Mucosa of descending colon (tissue), 3 donors: ENCODE results near the gene FKBP8. TPM values are rescaled to one million over a fixed set of nuclear protein-coding genes. Genes with fewer than 3 reads are reported as not detected.
A peak's percentile ranks its signal among the peaks of the same experiment; 100 is the strongest.

ENCODE experiments used
- ATAC-seq: fragments of 200-7000 bp; cut with Tn5 transposase; one replicate; pipeline ENCODE4 v1.9.1; 2020; ENCODE audit warnings: mild to moderate bottlenecking, moderate library complexity
- DNase-seq, 3 donors: peaks; one replicate each; pipeline ENCODE4 v3.0.0-alpha.2; 2020
- H3K36me3 ChIP-seq: fragments of 200-600 bp; one replicate; pipeline ENCODE4 v1.8.0; 2021; ENCODE audit warnings: low read depth, mild to moderate bottlenecking
- H3K4me1 ChIP-seq: fragments of 200-600 bp; one replicate; pipeline ENCODE4 v1.8.0; 2021; ENCODE audit warnings: low read depth, mild to moderate bottlenecking
- H3K4me3 ChIP-seq: fragments of 200-600 bp; one replicate; pipeline ENCODE4 v1.8.0; 2021; ENCODE audit warnings: mild to moderate bottlenecking
- H3K9me3 ChIP-seq: fragments of 200-600 bp; one replicate; pipeline ENCODE4 v1.8.0; 2021; ENCODE audit warnings: mild to moderate bottlenecking
- CTCF ChIP-seq: fragments of 200-600 bp; IDR thresholded peaks from one replicate; pipeline ENCODE4 v1.8.0; 2022; ENCODE audit warnings: antibody characterized with exemption, mild to moderate bottlenecking
- intact Hi-C, 2 donors: fragments of 100-400 bp; cut with DNase I in 1 of 2; cut with micrococcal nuclease in 1 of 2; formaldehyde crosslinking; loops; one replicate each; pipeline versions ENCODE4 v1.11.0 to v1.11.1; 2022; cut with DNase I, micrococcal nuclease
- total RNA-seq, 3 donors: library from RNA; stranded (reverse); fragmentation: NEBNext Ultra II Directional in 2 of 3; extraction: Animal tissue kit (Norgen Biotek cat#: 25700) in 2 of 3; gene quantifications; one replicate each; pipeline versions ENCODE4 v1.2.1 to v1.2.4, GENCODE V29; 2021 to 2023
- donor health status: DM: no; HTN: no; CAD: no; lungs with moderate emphysema.
- donor health status: DM: no; HTN: no; CAD: no.
- donor health status: DM: no; HTN: yes; CAD: no.

FKBP8 gene
- total RNA-seq, 3 donors from 2014 or later: 152 to 256 (median 162) TPM

GRCh38 chr19:18568367-18568766 is 25.0 kb upstream of the FKBP8 start:
- Histone ChIP-seq H3K4me3 (no peak overlapping the region), H3K4me1 (peaks cover 11% of the 10 kb centered on the region), H3K36me3 (peaks cover 13% of the 10 kb centered on the region), H3K9me3 (no peaks in the 10 kb centered on the region)
- TF ChIP-seq CTCF: no peak
- DNase-seq (no peak), ATAC-seq (no peak)
- intact Hi-C loops: no loop called here

GRCh38 chr19:18566953-18567352 is 23.6 kb upstream of the FKBP8 start:
- no peak for TF ChIP-seq CTCF
- no peak overlapping the region for H3K4me3 ChIP-seq
- intact Hi-C loops: no loop called here
- no peak for ATAC-seq
- H3K4me1 ChIP-seq: no peaks in the 10 kb centered on the region
- peaks cover 13% of the 10 kb centered on the region for H3K36me3 ChIP-seq
- no peaks in the 10 kb centered on the region for H3K9me3 ChIP-seq
- no peak for DNase-seq

GRCh38 chr19:18562086-18562485 is 18.7 kb upstream of the FKBP8 start:
- Histone ChIP-seq H3K4me3 (no peak overlapping the region), H3K4me1 (peaks cover 6% of the 10 kb centered on the region), H3K36me3 (peaks cover 6% of the 10 kb centered on the region), H3K9me3 (no peaks in the 10 kb centered on the region)
- DNase-seq: no peak
- TF ChIP-seq CTCF: no peak
- intact Hi-C loops: no loop called here
- no peak for ATAC-seq

DNA sequence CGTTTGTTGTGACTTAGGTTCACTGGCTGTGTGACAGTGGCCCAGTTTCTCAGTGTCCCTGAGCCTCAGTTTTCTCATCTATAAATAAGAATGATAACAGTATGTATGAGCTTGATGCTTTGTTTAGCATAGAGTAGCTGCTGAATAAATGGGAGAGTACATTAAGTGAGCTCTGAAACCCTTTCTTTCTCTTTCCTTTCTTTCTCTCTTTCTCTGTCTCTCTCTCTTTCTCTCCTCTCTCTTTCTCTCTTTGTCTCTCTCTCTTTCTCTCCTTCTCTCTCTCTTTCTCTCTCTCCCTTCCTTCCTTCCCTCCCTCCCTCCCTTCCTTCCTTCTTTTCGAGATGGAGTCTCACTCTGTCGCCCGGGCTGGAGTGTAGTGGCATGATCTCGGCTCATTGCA is 16.3 kb upstream of the FKBP8 start:
- no peaks in the 10 kb centered on the region for H3K36me3 ChIP-seq
- peaks cover 6% of the 10 kb centered on the region for H3K4me1 ChIP-seq
- H3K4me3 ChIP-seq: no peak overlapping the region
- TF ChIP-seq CTCF: no peak
- no peaks in the 10 kb centered on the region for H3K9me3 ChIP-seq
- ATAC-seq (no peak), DNase-seq (no peak)
- intact Hi-C loops: no loop called here

- no peak for DNase-seq
- ATAC-seq: no peak
- no peaks in the 10 kb centered on the region for H3K36me3 ChIP-seq
- intact Hi-C loops: no loop called here
- peaks cover 6% of the 10 kb centered on the region for H3K4me1 ChIP-seq
- H3K9me3 ChIP-seq: no peaks in the 10 kb centered on the region
- H3K4me3 ChIP-seq: no peak overlapping the region
- TF ChIP-seq CTCF: no peak
These were observed 15.2 kb upstream of the FKBP8 start for GRCh38 chr19:18558604-18559003.

DNA sequence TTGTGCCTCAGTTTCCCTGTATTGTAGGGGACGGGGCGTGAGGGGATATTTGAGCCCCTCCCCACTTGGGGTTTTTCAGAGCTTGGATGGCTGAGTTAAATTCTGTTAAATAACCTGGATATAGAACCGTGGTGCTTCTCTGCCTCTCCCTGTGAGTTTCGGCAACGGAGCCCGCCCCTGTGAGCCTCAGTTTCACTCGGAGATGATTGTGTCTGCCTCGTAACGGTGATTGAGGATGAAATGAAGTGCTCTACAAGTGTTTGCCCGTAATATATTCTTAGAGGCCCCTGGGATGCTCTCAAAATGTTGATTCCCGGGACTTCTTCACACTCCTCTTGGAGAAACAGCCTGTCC is 14.8 kb upstream of the FKBP8 start:
- ATAC-seq (peak; percentile 4), DNase-seq (no peak)
- Histone ChIP-seq H3K4me3 (peak overlapping the region; percentile 62), H3K9me3 (no peaks in the 10 kb centered on the region), H3K4me1 (peaks cover 6% of the 10 kb centered on the region), H3K36me3 (no peaks in the 10 kb centered on the region)
- intact Hi-C loops: no loop called here
- TF ChIP-seq CTCF: no peak
